ENCODE measurements around the gene ADGRA1.
"Not testable (repeated sequence)": the region's sequence is repeated elsewhere in the genome, so short reads cannot be mapped to it uniquely, and the experiment has no call there.

- TF ChIP-seq CTCF (IDR thresholded peaks at IDR 0.05; ENCODE audit: low read depth, low read length); EZH2phosphoT487 (IDR thresholded peaks at IDR 0.05; ENCODE audit: low read depth): not testable (repeated sequence)
Observed at GRCh38 chr10:133053527-133054133, 34.1 kb upstream of the ADGRA1 start.
